Rectal smooth muscle tissue (tissue), 1 donor: ENCODE measurements around the gene PKP4.

Experiments
- H3K27ac ChIP-seq: one replicate; pipeline ENCODE4 v1.7.0; 2013; ENCODE audit warnings: low read depth, low read length, inconsistent platforms
- H3K27me3 ChIP-seq: one replicate; pipeline ENCODE4 v1.7.0; 2013; ENCODE audit warnings: low read length; ENCODE audit not compliant: control insufficient read depth, insufficient read depth
- H3K36me3 ChIP-seq: one replicate; pipeline ENCODE4 v1.7.0; 2013; ENCODE audit warnings: low read length; ENCODE audit not compliant: control insufficient read depth, insufficient read depth
- H3K4me1 ChIP-seq: one replicate; pipeline ENCODE4 v1.7.0; 2013; ENCODE audit warnings: low read length; ENCODE audit not compliant: control insufficient read depth, insufficient read depth
- H3K4me3 ChIP-seq: one replicate; pipeline ENCODE4 v1.7.0; 2013; ENCODE audit warnings: low read length
- H3K9ac ChIP-seq: one replicate; pipeline ENCODE4 v1.7.0; 2013; ENCODE audit warnings: low read length

The PKP4 gene

GRCh38 chr2:158569284-158569683 is 112.5 kb downstream of the PKP4 start:
- Histone ChIP-seq H3K27ac (no peak overlapping the region), H3K4me3 (no peak overlapping the region), H3K9ac (no peak overlapping the region), H3K27me3 (no peaks in the 10 kb centered on the region), H3K4me1 (no peaks in the 10 kb centered on the region), H3K36me3 (no peaks in the 10 kb centered on the region)

GRCh38 chr2:158570869-158571268 is 114.1 kb downstream of the PKP4 start:
- Histone ChIP-seq H3K27ac (no peak overlapping the region), H3K9ac (no peak overlapping the region), H3K27me3 (no peaks in the 10 kb centered on the region), H3K36me3 (no peaks in the 10 kb centered on the region), H3K4me3 (no peak overlapping the region), H3K4me1 (no peaks in the 10 kb centered on the region)

- H3K27me3 ChIP-seq = no peaks in the 10 kb centered on the region
- H3K9ac ChIP-seq = no peak overlapping the region
- H3K36me3 ChIP-seq = peaks cover 4% of the 10 kb centered on the region
- H3K27ac ChIP-seq = no peak overlapping the region
- H3K4me1 ChIP-seq = no peaks in the 10 kb centered on the region
- no peak overlapping the region for H3K4me3 ChIP-seq
Measured at GRCh38 chr2:158573739-158574138, 117.0 kb downstream of the PKP4 start.

GRCh38 chr2:158575051-158575635 is 118.4 kb downstream of the PKP4 start:
- Histone ChIP-seq H3K4me1 (no peaks in the 10 kb centered on the region), H3K4me3 (no peak overlapping the region), H3K36me3 (peaks cover 4% of the 10 kb centered on the region), H3K27me3 (no peaks in the 10 kb centered on the region), H3K9ac (no peak overlapping the region), H3K27ac (no peak overlapping the region)

- no peaks in the 10 kb centered on the region for H3K27me3 ChIP-seq
- no peak overlapping the region for H3K4me3 ChIP-seq
- no peaks in the 10 kb centered on the region for H3K4me1 ChIP-seq
- no peak overlapping the region for H3K27ac ChIP-seq
- H3K36me3 ChIP-seq = peaks cover 4% of the 10 kb centered on the region
- no peak overlapping the region for H3K9ac ChIP-seq
Measured at GRCh38 chr2:158577141-158577540, 120.4 kb downstream of the PKP4 start.

GRCh38 chr2:158578703-158579330 is 122.1 kb downstream of the PKP4 start:
- no peaks in the 10 kb centered on the region for H3K4me1 ChIP-seq
- no peak overlapping the region for H3K27ac ChIP-seq
- no peak overlapping the region for H3K4me3 ChIP-seq
- H3K36me3 ChIP-seq = peaks cover 4% of the 10 kb centered on the region
- no peak overlapping the region for H3K9ac ChIP-seq
- H3K27me3 ChIP-seq = no peaks in the 10 kb centered on the region

GRCh38 chr2:158579928-158580327 is 123.2 kb downstream of the PKP4 start:
- no peak overlapping the region for H3K9ac ChIP-seq
- H3K4me1 ChIP-seq = no peaks in the 10 kb centered on the region
- peaks cover 4% of the 10 kb centered on the region for H3K36me3 ChIP-seq
- no peaks in the 10 kb centered on the region for H3K27me3 ChIP-seq
- no peak overlapping the region for H3K27ac ChIP-seq
- H3K4me3 ChIP-seq = no peak overlapping the region

GRCh38 chr2:158580760-158581159 is 124.0 kb downstream of the PKP4 start:
- Histone ChIP-seq H3K27me3 (no peaks in the 10 kb centered on the region), H3K4me1 (no peaks in the 10 kb centered on the region), H3K9ac (no peak overlapping the region), H3K36me3 (peaks cover 4% of the 10 kb centered on the region), H3K4me3 (no peak overlapping the region), H3K27ac (no peak overlapping the region)

- H3K27ac ChIP-seq = no peak overlapping the region
- no peak overlapping the region for H3K9ac ChIP-seq
Measured at GRCh38 chr2:158582670-158583069, 125.9 kb downstream of the PKP4 start.

GRCh38 chr2:158583923-158584322 is 127.2 kb downstream of the PKP4 start:
- Histone ChIP-seq H3K9ac (no peak overlapping the region), H3K4me3 (no peak overlapping the region), H3K27ac (no peak overlapping the region), H3K4me1 (no peaks in the 10 kb centered on the region), H3K36me3 (no peaks in the 10 kb centered on the region), H3K27me3 (no peaks in the 10 kb centered on the region)

More at GRCh38 chr2:158582670-158583069, 125.9 kb downstream of the PKP4 start:
- Histone ChIP-seq H3K4me3 (no peak overlapping the region), H3K27me3 (no peaks in the 10 kb centered on the region), H3K36me3 (no peaks in the 10 kb centered on the region), H3K4me1 (no peaks in the 10 kb centered on the region)

GRCh38 chr2:158586491-158586890 is 129.7 kb downstream of the PKP4 start:
- no peaks in the 10 kb centered on the region for H3K36me3 ChIP-seq

GRCh38 chr2:158589303-158589702 is 132.6 kb downstream of the PKP4 start:
- no peaks in the 10 kb centered on the region for H3K4me1 ChIP-seq
- H3K27ac ChIP-seq = no peak overlapping the region
- no peak overlapping the region for H3K9ac ChIP-seq
- no peak overlapping the region for H3K4me3 ChIP-seq
- H3K36me3 ChIP-seq = no peaks in the 10 kb centered on the region
- no peaks in the 10 kb centered on the region for H3K27me3 ChIP-seq

More at GRCh38 chr2:158586491-158586890, 129.7 kb downstream of the PKP4 start:
- Histone ChIP-seq H3K9ac (no peak overlapping the region), H3K4me3 (no peak overlapping the region), H3K27ac (no peak overlapping the region), H3K4me1 (no peaks in the 10 kb centered on the region), H3K27me3 (no peaks in the 10 kb centered on the region)

- no peaks in the 10 kb centered on the region for H3K27me3 ChIP-seq
- H3K27ac ChIP-seq = no peak overlapping the region
- H3K9ac ChIP-seq = no peak overlapping the region
- H3K36me3 ChIP-seq = no peaks in the 10 kb centered on the region
- no peak overlapping the region for H3K4me3 ChIP-seq
- H3K4me1 ChIP-seq = no peaks in the 10 kb centered on the region
Measured at GRCh38 chr2:158598862-158599517, 142.2 kb downstream of the PKP4 start.
